CD4-positive, alpha-beta T cell (primary cell): ENCODE measurements around the gene ARHGEF3. TPM values are rescaled to one million over a fixed set of nuclear protein-coding genes. Genes with fewer than 3 reads are reported as not detected.

Source experiments
- ATAC-seq: fragments of 200-7000 bp; cut with Tn5 transposase; one replicate; pipeline ENCODE4 v1.10.0; 2022; ENCODE audit warnings: mild to moderate bottlenecking; ENCODE audit not compliant: poor library complexity
- CTCF ChIA-PET: fragments of 350-600 bp; sonication (Branson Sonifier 250); formaldehyde crosslinking; loops from one replicate; lab custom pipeline; 2021; ENCODE audit warnings: antibody characterized with exemption, inconsistent platforms; lab: Charles Lee
- POLR2A ChIA-PET: fragments of 350-600 bp; sonication (Branson Sonifier 250); formaldehyde crosslinking; loops from one replicate; lab custom pipeline; 2021; ENCODE audit warnings: antibody characterized with exemption, inconsistent platforms; lab: Charles Lee
- DNase-seq, 14 experiments: peaks; one replicate each; pipeline ENCODE4 v3.0.0-alpha.2; 2013 to 2020; ENCODE audit warnings: mixed read lengths in 2 of 14
- H3K27ac ChIP-seq, 2 donors: one replicate each; pipeline versions ENCODE4 v1.5.1 to v1.7.0; 2013; ENCODE audit warnings: low read length in 2 of 2, low read depth in 1 of 2, mild to moderate bottlenecking in 1 of 2
- H3K27me3 ChIP-seq, 2 experiments: 1 replicate in 1 of 2; 2 replicates in 1 of 2; pipeline versions ENCODE4 v1.6.1 to v1.7.0; 2013; ENCODE audit warnings: low read length in 2 of 2, control low read depth in 1 of 2, mild to moderate bottlenecking in 1 of 2, moderate library complexity in 1 of 2; ENCODE audit not compliant: insufficient read depth in 2 of 2, control insufficient read depth in 1 of 2
- H3K36me3 ChIP-seq: one replicate; pipeline ENCODE4 v1.6.1; 2013; ENCODE audit warnings: low read length, control low read depth; ENCODE audit not compliant: insufficient read depth
- H3K4me1 ChIP-seq: one replicate; pipeline ENCODE4 v1.6.1; 2013; ENCODE audit warnings: low read length, control low read depth; ENCODE audit not compliant: insufficient read depth
- H3K4me3 ChIP-seq: one replicate; pipeline ENCODE4 v1.5.1; 2013; ENCODE audit warnings: mild to moderate bottlenecking, low read length, moderate library complexity
- H3K9me3 ChIP-seq, 2 experiments: 1 replicate in 1 of 2; 2 replicates in 1 of 2; pipeline versions ENCODE4 v1.6.1 to v1.7.0; 2013; ENCODE audit warnings: low read length in 2 of 2, mild to moderate bottlenecking in 2 of 2, control low read depth in 1 of 2, moderate library complexity in 1 of 2; ENCODE audit not compliant: control insufficient read depth in 1 of 2, insufficient read depth in 1 of 2
- H3K27ac Mint-ChIP-seq: one replicate; pipeline ENCODE4 v1.8.0; 2020; ENCODE audit warnings: mixed read lengths
- H3K27me3 Mint-ChIP-seq: one replicate; pipeline ENCODE4 v1.8.0; 2021; ENCODE audit warnings: mixed read lengths
- H3K36me3 Mint-ChIP-seq: one replicate; pipeline ENCODE4 v1.8.0; 2021; ENCODE audit warnings: low read depth, mixed read lengths
- H3K4me1 Mint-ChIP-seq: one replicate; pipeline ENCODE4 v1.8.0; 2021; ENCODE audit warnings: low read depth, mixed read lengths
- H3K4me3 Mint-ChIP-seq: one replicate; pipeline ENCODE4 v1.8.0; 2020; ENCODE audit warnings: mild to moderate bottlenecking, mixed read lengths
- H3K9me3 Mint-ChIP-seq: one replicate; pipeline ENCODE4 v1.8.0; 2020; ENCODE audit warnings: mixed read lengths
- CTCF ChIP-seq: fragments of 200-600 bp; IDR thresholded peaks from one replicate; pipeline ENCODE4 v1.8.0; 2022; ENCODE audit warnings: antibody characterized with exemption, mild to moderate bottlenecking
- intact Hi-C, 2 experiments: fragments of 100-400 bp; cut with DNase I in 1 of 2; cut with micrococcal nuclease in 1 of 2; formaldehyde crosslinking; loops; one replicate each; pipeline versions ENCODE4 v1.15.1 to v1.9.0; 2023 to 2025; cut with DNase I, micrococcal nuclease
- total RNA-seq, 174 experiments: library from RNA in 2 of 174; stranded (reverse) in 2 of 174; gene quantifications; one replicate each; pipeline ENCODE4 v1.2.3 and lab custom pipeline; 2021 to 2026

ARHGEF3 gene
- total RNA-seq, 2 experiments from 2014 or later: 46.4 to 46.6 TPM

DNA sequence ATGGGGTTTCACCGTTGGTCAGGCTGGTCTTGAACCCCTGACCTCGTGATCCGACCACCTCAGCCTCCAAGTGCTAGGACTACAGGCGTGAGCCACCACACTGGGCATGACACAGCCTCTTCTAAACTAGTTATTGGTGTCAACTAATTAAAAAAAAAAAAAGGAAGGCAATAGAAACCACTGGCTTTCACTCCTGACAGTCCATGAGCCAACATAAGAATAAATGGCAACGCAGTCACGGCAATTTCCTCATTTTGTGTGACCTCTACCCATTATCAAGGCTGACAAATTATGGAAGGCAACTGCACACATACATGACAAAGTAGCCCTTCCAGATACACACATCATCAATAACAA lies 5.9 kb downstream of the ARHGEF3 start:
- Histone ChIP-seq H3K27ac (peak overlapping the region; percentile 6 to 61), H3K27me3 (no peaks in the 10 kb centered on the region), H3K4me3 (no peak overlapping the region), H3K9me3 (no peaks in the 10 kb centered on the region), H3K4me1 (peaks cover 65% of the 10 kb centered on the region), H3K36me3 (peaks cover 19% of the 10 kb centered on the region)
- Mint-ChIP-seq H3K9me3 (no peaks in the 10 kb centered on the region), H3K36me3 (peaks cover 49% of the 10 kb centered on the region), H3K27ac (peak overlapping the region; percentile 89), H3K4me3 (peak overlapping the region; percentile 95), H3K4me1 (peaks cover 88% of the 10 kb centered on the region), H3K27me3 (no peaks in the 10 kb centered on the region)
- ATAC-seq: no peak
- DNase-seq: peak in 1 of 14 experiments; percentile 50
- no peak for TF ChIP-seq CTCF
- intact Hi-C loops: no loop called here
- ChIA-PET POLR2A (interaction anchor here (7.6 kb wide), 1 partner anchor 12 kb away, joined by 251 read pairs; no protein-coding TSS in a partner anchor), CTCF (interaction anchor here (0.5 to 1.2 kb wide), 2 partner anchors 38 to 81 kb away, joined by 3 to 4 read pairs; no protein-coding TSS in a partner anchor)

GRCh38 chr3:56795097-56795828 lies 6.5 kb downstream of the ARHGEF3 start:
- Histone ChIP-seq H3K27me3 (no peaks in the 10 kb centered on the region), H3K36me3 (peaks cover 19% of the 10 kb centered on the region), H3K9me3 (no peaks in the 10 kb centered on the region), H3K4me1 (peaks cover 70% of the 10 kb centered on the region), H3K27ac (peak overlapping the region; percentile 6 to 61), H3K4me3 (no peak overlapping the region)
- Mint-ChIP-seq H3K4me1 (peaks cover 88% of the 10 kb centered on the region), H3K27ac (peak overlapping the region; percentile 89), H3K4me3 (peak overlapping the region; percentile 95), H3K36me3 (peaks cover 46% of the 10 kb centered on the region), H3K9me3 (no peaks in the 10 kb centered on the region), H3K27me3 (no peaks in the 10 kb centered on the region)
- DNase-seq (no peak), ATAC-seq (no peak)
- CTCF ChIA-PET: interaction anchor here (0.5 to 1.2 kb wide), 2 partner anchors 37 to 80 kb away, joined by 3 to 4 read pairs; no protein-coding TSS in a partner anchor
- intact Hi-C loops: no loop called here
- POLR2A ChIA-PET: interaction anchor here (0.7 kb wide), 1 partner anchor 36 kb away, joined by 5 read pairs; no protein-coding TSS in a partner anchor
- TF ChIP-seq CTCF: no peak

- CTCF ChIA-PET: interaction anchor here (0.5 to 11.1 kb wide), 3 partner anchors 7 to 1007 kb away, joined by 3 to 114 read pairs (median 5); partner anchors contain the start of gene ARHGEF3
Measured at GRCh38 chr3:56792193-56792592, 9.6 kb downstream of the ARHGEF3 start.

More at GRCh38 chr3:56792193-56792592, 9.6 kb downstream of the ARHGEF3 start:
- TF ChIP-seq CTCF: no peak
- DNase-seq: no peak
- H3K27me3 Mint-ChIP-seq: no peaks in the 10 kb centered on the region
- H3K36me3 Mint-ChIP-seq: peaks cover 45% of the 10 kb centered on the region
- H3K27ac ChIP-seq: peak overlapping the region; percentile 1 to 22
- no peaks in the 10 kb centered on the region for H3K27me3 ChIP-seq
- intact Hi-C loops: no loop called here
- no peak overlapping the region for H3K4me3 ChIP-seq
- ATAC-seq: no peak
- H3K4me3 Mint-ChIP-seq: no peak overlapping the region
- H3K27ac Mint-ChIP-seq: peak overlapping the region; percentile 88
- H3K9me3 Mint-ChIP-seq: no peaks in the 10 kb centered on the region
- peaks cover 85% of the 10 kb centered on the region for H3K4me1 ChIP-seq
- H3K9me3 ChIP-seq: no peaks in the 10 kb centered on the region
- H3K4me1 Mint-ChIP-seq: peaks cover 88% of the 10 kb centered on the region
- POLR2A ChIA-PET: interaction anchor here (1.1 to 2.4 kb wide), 4 partner anchors 8 to 37 kb away, joined by 4 to 8 read pairs (median 6); no protein-coding TSS in a partner anchor
- H3K36me3 ChIP-seq: peaks cover 16% of the 10 kb centered on the region
